ENCODE data around the gene CDCA3.

Gene CDCA3

DNA sequence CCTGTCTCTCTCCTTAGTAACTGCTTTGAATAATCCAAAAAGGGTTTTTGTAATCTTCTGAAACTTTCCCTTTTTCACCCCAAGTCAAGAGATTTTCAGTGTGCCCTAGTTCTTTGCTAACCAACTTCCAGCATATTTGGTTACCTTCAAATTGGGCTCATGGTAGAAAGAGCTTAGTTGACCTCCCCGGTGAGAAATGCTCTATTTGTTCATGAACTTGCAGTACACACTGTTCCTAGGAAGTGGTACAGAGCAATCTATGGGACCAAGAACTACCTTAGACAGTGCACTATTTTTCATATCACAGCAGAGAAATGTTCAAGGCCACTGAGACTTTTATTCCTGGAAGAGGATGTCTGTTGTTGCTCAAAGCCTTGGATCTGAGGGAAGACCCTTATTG lies 2.5 kb upstream of the CDCA3 start:
- peaks cover 23% of the 10 kb centered on the region for H3K4me1 ChIP-seq (ENCODE audit: control insufficient read depth, insufficient read depth, low read length, poor library complexity, severe bottlenecking)

GRCh38 chr12:6852651-6853354 lies 1.7 kb upstream of the CDCA3 start:
- no peaks in the 10 kb centered on the region for H3K27me3 ChIP-seq (replicated peaks; ENCODE audit: control insufficient read depth, insufficient read depth, low read length, poor library complexity, severe bottlenecking)
- H3K36me3 ChIP-seq (ENCODE audit: control insufficient read depth, insufficient read depth, low read length): peaks cover 24% of the 10 kb centered on the region
- H3K27ac ChIP-seq (ENCODE audit: insufficient read depth, low read length, poor library complexity, severe bottlenecking): peak overlapping the region; percentile 93
- H3K4me3 ChIP-seq (ENCODE audit: insufficient read depth, low read depth, low read length, poor library complexity, severe bottlenecking): peak overlapping the region; percentile 87
- DNase-seq: peak; percentile 24 to 59 (median 53)
- H3K4me1 ChIP-seq (ENCODE audit: control insufficient read depth, insufficient read depth, low read length, poor library complexity, severe bottlenecking): peaks cover 23% of the 10 kb centered on the region
- no peaks in the 10 kb centered on the region for H3K9me3 ChIP-seq (ENCODE audit: control insufficient read depth, low read length)

More for the DNA sequence above, 2.5 kb upstream of the CDCA3 start:
- DNase-seq: no peak
- Histone ChIP-seq H3K9me3 (ENCODE audit: control insufficient read depth, low read length) (no peaks in the 10 kb centered on the region), H3K27ac (ENCODE audit: insufficient read depth, low read length, poor library complexity, severe bottlenecking) (peak overlapping the region; percentile 93), H3K27me3 (replicated peaks; ENCODE audit: control insufficient read depth, insufficient read depth, low read length, poor library complexity, severe bottlenecking) (no peaks in the 10 kb centered on the region), H3K4me3 (ENCODE audit: insufficient read depth, low read depth, low read length, poor library complexity, severe bottlenecking) (no peak overlapping the region), H3K36me3 (ENCODE audit: control insufficient read depth, insufficient read depth, low read length) (peaks cover 33% of the 10 kb centered on the region)

DNA sequence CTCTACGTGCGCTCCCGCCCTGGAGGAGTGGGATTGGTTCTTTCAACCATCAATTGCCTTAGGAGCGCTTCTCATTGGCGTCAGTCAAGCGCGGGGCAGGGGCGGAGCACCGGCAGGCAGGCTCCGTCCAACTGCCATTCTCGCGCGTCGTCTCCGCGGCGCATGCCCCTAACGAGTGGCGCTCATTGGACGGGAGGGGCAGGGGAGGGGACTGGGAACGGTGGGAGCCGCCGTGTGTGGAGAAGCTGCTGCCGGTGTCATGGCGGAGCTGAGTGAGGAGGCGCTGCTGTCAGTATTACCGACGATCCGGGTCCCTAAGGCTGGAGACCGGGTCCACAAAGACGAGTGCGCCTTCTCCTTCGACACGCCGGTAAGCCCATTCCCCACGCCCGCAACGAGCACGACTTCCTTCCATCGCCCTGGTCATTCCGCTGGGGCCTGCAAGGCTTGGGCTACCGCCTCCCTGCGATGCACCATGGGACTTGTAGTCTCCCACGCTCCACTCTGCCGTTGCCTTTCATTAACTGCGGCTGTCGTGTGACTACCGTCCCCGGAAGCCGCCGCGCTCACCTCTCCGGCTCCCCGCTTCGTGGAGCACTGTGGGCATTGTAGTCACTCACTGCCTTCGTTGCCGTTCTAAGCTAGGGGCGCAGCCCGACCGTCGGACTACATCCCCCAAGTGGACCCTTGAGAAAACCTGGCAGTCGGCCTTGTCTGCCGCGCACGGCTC lies 1.0 kb upstream of the CDCA3 start, which contains the start of gene USP5:
Gene USP5, plus strand, starts transcription at position 230 of the 730 bp plus-strand sequence. Its CDS starts 30 bp downstream, at position 260.
- peak; percentile 93 to 98 (median 98) for DNase-seq
- Histone ChIP-seq H3K36me3 (ENCODE audit: control insufficient read depth, insufficient read depth, low read length) (peaks cover 17% of the 10 kb centered on the region), H3K27me3 (replicated peaks; ENCODE audit: control insufficient read depth, insufficient read depth, low read length, poor library complexity, severe bottlenecking) (no peaks in the 10 kb centered on the region), H3K4me3 (ENCODE audit: insufficient read depth, low read depth, low read length, poor library complexity, severe bottlenecking) (peak within 1 kb of the TSS; percentile 87), H3K27ac (ENCODE audit: insufficient read depth, low read length, poor library complexity, severe bottlenecking) (peak within 1 kb of the TSS; percentile 93), H3K4me1 (ENCODE audit: control insufficient read depth, insufficient read depth, low read length, poor library complexity, severe bottlenecking) (peaks cover 23% of the 10 kb centered on the region), H3K9me3 (ENCODE audit: control insufficient read depth, low read length) (no peaks in the 10 kb centered on the region)

- Histone ChIP-seq H3K27ac (ENCODE audit: insufficient read depth, low read length, poor library complexity, severe bottlenecking) (no peak overlapping the region), H3K4me3 (ENCODE audit: insufficient read depth, low read depth, low read length, poor library complexity, severe bottlenecking) (peak overlapping the region; percentile 87), H3K27me3 (replicated peaks; ENCODE audit: control insufficient read depth, insufficient read depth, low read length, poor library complexity, severe bottlenecking) (no peaks in the 10 kb centered on the region), H3K9me3 (ENCODE audit: control insufficient read depth, low read length) (no peaks in the 10 kb centered on the region), H3K4me1 (ENCODE audit: control insufficient read depth, insufficient read depth, low read length, poor library complexity, severe bottlenecking) (peaks cover 23% of the 10 kb centered on the region), H3K36me3 (ENCODE audit: control insufficient read depth, insufficient read depth, low read length) (peaks cover 4% of the 10 kb centered on the region)
- DNase-seq: no peak
These were observed 312 bp downstream of the CDCA3 start for GRCh38 chr12:6850796-6851152.

- H3K4me3 ChIP-seq (ENCODE audit: insufficient read depth, low read depth, low read length, poor library complexity, severe bottlenecking): no peak overlapping the region
- peaks cover 23% of the 10 kb centered on the region for H3K4me1 ChIP-seq (ENCODE audit: control insufficient read depth, insufficient read depth, low read length, poor library complexity, severe bottlenecking)
- no peaks in the 10 kb centered on the region for H3K36me3 ChIP-seq (ENCODE audit: control insufficient read depth, insufficient read depth, low read length)
- H3K27ac ChIP-seq (ENCODE audit: insufficient read depth, low read length, poor library complexity, severe bottlenecking): no peak overlapping the region
- no peaks in the 10 kb centered on the region for H3K9me3 ChIP-seq (ENCODE audit: control insufficient read depth, low read length)
- no peaks in the 10 kb centered on the region for H3K27me3 ChIP-seq (replicated peaks; ENCODE audit: control insufficient read depth, insufficient read depth, low read length, poor library complexity, severe bottlenecking)
- no peak for DNase-seq
These were observed 1.0 kb downstream of the CDCA3 start for GRCh38 chr12:6849976-6850560.

GRCh38 chr12:6849427-6849826 lies 1.7 kb downstream of the CDCA3 start:
- Histone ChIP-seq H3K4me3 (ENCODE audit: insufficient read depth, low read depth, low read length, poor library complexity, severe bottlenecking) (no peak overlapping the region), H3K9me3 (ENCODE audit: control insufficient read depth, low read length) (no peaks in the 10 kb centered on the region), H3K36me3 (ENCODE audit: control insufficient read depth, insufficient read depth, low read length) (no peaks in the 10 kb centered on the region), H3K27me3 (replicated peaks; ENCODE audit: control insufficient read depth, insufficient read depth, low read length, poor library complexity, severe bottlenecking) (no peaks in the 10 kb centered on the region), H3K27ac (ENCODE audit: insufficient read depth, low read length, poor library complexity, severe bottlenecking) (no peak overlapping the region), H3K4me1 (ENCODE audit: control insufficient read depth, insufficient read depth, low read length, poor library complexity, severe bottlenecking) (peaks cover 23% of the 10 kb centered on the region)
- no peak for DNase-seq

- Histone ChIP-seq H3K4me1 (ENCODE audit: control insufficient read depth, insufficient read depth, low read length, poor library complexity, severe bottlenecking) (peaks cover 6% of the 10 kb centered on the region), H3K9me3 (ENCODE audit: control insufficient read depth, low read length) (no peaks in the 10 kb centered on the region), H3K4me3 (ENCODE audit: insufficient read depth, low read depth, low read length, poor library complexity, severe bottlenecking) (no peak overlapping the region), H3K36me3 (ENCODE audit: control insufficient read depth, insufficient read depth, low read length) (no peaks in the 10 kb centered on the region), H3K27me3 (replicated peaks; ENCODE audit: control insufficient read depth, insufficient read depth, low read length, poor library complexity, severe bottlenecking) (no peaks in the 10 kb centered on the region), H3K27ac (ENCODE audit: insufficient read depth, low read length, poor library complexity, severe bottlenecking) (no peak overlapping the region)
- DNase-seq: no peak
These were observed 3.4 kb downstream of the CDCA3 start for GRCh38 chr12:6847676-6848075.

DNA sequence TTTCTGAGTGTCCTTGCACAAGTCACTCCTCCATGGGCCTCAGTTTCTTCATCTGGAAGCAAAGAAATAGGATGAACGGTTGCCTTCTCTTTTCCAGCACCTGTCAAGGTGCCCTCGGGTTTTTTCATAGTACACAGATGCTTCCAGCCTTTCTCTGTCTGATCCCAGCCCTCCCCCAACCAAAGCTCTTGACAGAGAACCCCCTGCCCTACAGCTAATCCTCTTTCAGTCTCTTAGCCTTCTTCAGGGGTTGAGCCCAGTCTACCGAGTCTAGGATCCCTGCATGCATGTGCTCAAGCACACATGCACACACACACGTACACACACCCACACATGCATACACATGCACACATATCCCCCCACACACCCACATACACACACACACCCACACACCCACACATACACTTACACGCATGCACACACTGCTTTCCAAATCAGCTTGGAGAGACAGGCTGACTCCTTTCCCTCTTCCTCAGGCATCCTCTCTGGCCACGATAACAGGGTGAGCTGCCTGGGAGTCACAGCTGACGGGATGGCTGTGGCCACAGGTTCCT lies 4.7 kb downstream of the CDCA3 start:
- Histone ChIP-seq H3K9me3 (ENCODE audit: control insufficient read depth, low read length) (no peaks in the 10 kb centered on the region), H3K27me3 (replicated peaks; ENCODE audit: control insufficient read depth, insufficient read depth, low read length, poor library complexity, severe bottlenecking) (no peaks in the 10 kb centered on the region), H3K27ac (ENCODE audit: insufficient read depth, low read length, poor library complexity, severe bottlenecking) (no peak overlapping the region), H3K4me1 (ENCODE audit: control insufficient read depth, insufficient read depth, low read length, poor library complexity, severe bottlenecking) (peaks cover 4% of the 10 kb centered on the region), H3K36me3 (ENCODE audit: control insufficient read depth, insufficient read depth, low read length) (no peaks in the 10 kb centered on the region), H3K4me3 (ENCODE audit: insufficient read depth, low read depth, low read length, poor library complexity, severe bottlenecking) (no peak overlapping the region)
- DNase-seq: no peak

- Histone ChIP-seq H3K27me3 (replicated peaks; ENCODE audit: control insufficient read depth, insufficient read depth, low read length, poor library complexity, severe bottlenecking) (no peaks in the 10 kb centered on the region), H3K4me1 (ENCODE audit: control insufficient read depth, insufficient read depth, low read length, poor library complexity, severe bottlenecking) (no peaks in the 10 kb centered on the region), H3K4me3 (ENCODE audit: insufficient read depth, low read depth, low read length, poor library complexity, severe bottlenecking) (no peak overlapping the region), H3K36me3 (ENCODE audit: control insufficient read depth, insufficient read depth, low read length) (no peaks in the 10 kb centered on the region), H3K9me3 (ENCODE audit: control insufficient read depth, low read length) (no peaks in the 10 kb centered on the region), H3K27ac (ENCODE audit: insufficient read depth, low read length, poor library complexity, severe bottlenecking) (no peak overlapping the region)
- DNase-seq: no peak
These were observed 5.7 kb downstream of the CDCA3 start for GRCh38 chr12:6845395-6845794.

Data from effector memory CD4-positive, alpha-beta T cell (primary cell).